ENCODE measurements around the gene WDR33.
"Not testable (repeated sequence)": the region's sequence is repeated elsewhere in the genome, so short reads cannot be mapped to it uniquely, and the experiment has no call there.

Gene WDR33

DNA sequence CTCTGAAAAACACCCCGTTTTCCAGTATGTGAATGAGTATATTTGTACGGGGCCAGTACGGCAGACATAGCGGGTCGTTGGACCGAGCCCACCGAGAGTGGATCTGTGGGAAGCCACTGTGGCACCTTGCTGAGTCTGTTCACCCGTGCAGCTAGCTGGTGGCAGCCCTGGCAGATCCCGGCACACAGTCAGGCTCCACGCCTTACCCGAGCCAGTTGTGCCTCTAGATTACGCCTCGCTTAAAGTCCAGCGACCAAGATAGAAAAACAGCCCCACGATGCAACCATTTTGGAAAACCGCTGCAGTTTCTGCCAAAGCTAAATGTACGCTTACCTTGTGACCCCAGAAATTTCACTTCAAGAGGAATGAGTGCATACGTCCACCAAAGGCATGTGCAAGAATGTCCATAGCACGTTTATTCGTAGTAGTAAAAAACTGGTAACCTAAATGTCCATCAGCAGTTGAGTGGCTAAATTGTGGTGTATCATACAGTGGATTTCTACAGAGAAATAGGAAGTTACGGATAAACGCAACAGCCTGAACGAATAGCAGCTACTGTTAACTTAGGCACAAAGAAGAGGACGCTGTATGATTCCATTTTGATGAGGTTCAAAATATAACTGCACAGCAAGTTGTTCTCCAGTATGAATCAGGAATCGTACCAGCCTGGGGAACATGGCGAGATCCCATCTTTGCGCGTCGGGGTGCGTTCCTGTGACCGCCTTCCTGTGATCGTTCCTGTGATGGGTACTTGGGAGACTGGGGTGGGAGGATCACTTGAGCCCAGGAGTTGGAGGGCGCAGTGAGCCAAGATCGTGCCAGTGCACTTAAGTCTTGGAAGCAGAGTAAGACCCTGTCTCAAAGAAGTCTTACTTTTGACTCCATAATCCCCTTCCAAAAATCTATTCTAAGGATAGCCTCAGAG is 688 bp upstream of the WDR33 start:
- no peak overlapping the region for H3K27ac ChIP-seq (ENCODE audit: low read depth, low read length)
- H3K4me3 ChIP-seq (ENCODE audit: low read depth, low read length) = peak overlapping the region; percentile 85
- no peaks in the 10 kb centered on the region for H3K36me3 ChIP-seq (ENCODE audit: insufficient read depth, low read length)
- H3K4me1 ChIP-seq (ENCODE audit: control insufficient read depth, insufficient read depth, low read length, unreplicated experiment) = no peaks in the 10 kb centered on the region
- peak overlapping the region; percentile 89 for H2AFZ ChIP-seq (ENCODE audit: low read length, unreplicated experiment)
- peaks cover 40% of the 10 kb centered on the region for H3K79me2 ChIP-seq (ENCODE audit: control insufficient read depth, insufficient read depth, low read length, unreplicated experiment)
- H3K27me3 ChIP-seq (ENCODE audit: insufficient read depth, low read length) = no peaks in the 10 kb centered on the region

- H3K79me2 ChIP-seq (ENCODE audit: control insufficient read depth, insufficient read depth, low read length, unreplicated experiment) = peaks cover 54% of the 10 kb centered on the region
- H2AFZ ChIP-seq (ENCODE audit: low read length, unreplicated experiment) = peak overlapping the region; percentile 89
- peaks cover 4% of the 10 kb centered on the region for H3K4me1 ChIP-seq (ENCODE audit: control insufficient read depth, insufficient read depth, low read length, unreplicated experiment)
- peak overlapping the region; percentile 85 for H3K4me3 ChIP-seq (ENCODE audit: low read depth, low read length)
- H3K36me3 ChIP-seq (ENCODE audit: insufficient read depth, low read length) = no peaks in the 10 kb centered on the region
- no peaks in the 10 kb centered on the region for H3K27me3 ChIP-seq (ENCODE audit: insufficient read depth, low read length)
- peak overlapping the region; percentile 78 for H3K27ac ChIP-seq (ENCODE audit: low read depth, low read length)
These were observed 784 bp downstream of the WDR33 start for GRCh38 chr2:127810156-127810618.

GRCh38 chr2:127807678-127808353 is 3.2 kb downstream of the WDR33 start:
- peaks cover 78% of the 10 kb centered on the region for H3K79me2 ChIP-seq (ENCODE audit: control insufficient read depth, insufficient read depth, low read length, unreplicated experiment)
- no peaks in the 10 kb centered on the region for H3K27me3 ChIP-seq (ENCODE audit: insufficient read depth, low read length)
- H3K36me3 ChIP-seq (ENCODE audit: insufficient read depth, low read length) = no peaks in the 10 kb centered on the region
- no peak overlapping the region for H2AFZ ChIP-seq (ENCODE audit: low read length, unreplicated experiment)
- H3K27ac ChIP-seq (ENCODE audit: low read depth, low read length) = no peak overlapping the region
- no peak overlapping the region for H3K4me3 ChIP-seq (ENCODE audit: low read depth, low read length)
- peaks cover 4% of the 10 kb centered on the region for H3K4me1 ChIP-seq (ENCODE audit: control insufficient read depth, insufficient read depth, low read length, unreplicated experiment)

DNA sequence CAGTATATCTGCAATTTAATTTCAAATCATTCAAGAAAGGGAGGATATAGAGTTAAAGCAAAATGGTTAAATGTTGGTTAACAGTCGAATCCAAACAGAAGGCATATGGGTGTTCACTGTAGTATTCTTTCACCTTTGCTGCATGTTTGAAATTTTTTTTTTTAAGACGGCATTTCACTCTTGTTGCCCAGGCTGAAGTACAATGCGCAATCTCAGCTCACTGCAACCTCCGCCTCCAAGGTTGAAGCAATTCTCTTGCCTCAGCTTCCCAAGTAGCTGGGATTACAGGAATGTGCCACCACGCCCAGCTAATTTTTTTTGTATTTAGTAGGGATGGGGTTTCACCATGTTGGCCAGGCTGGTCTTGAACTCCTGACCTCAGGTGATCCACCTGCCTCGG is 4.1 kb downstream of the WDR33 start:
- not testable (repeated sequence) for H2AFZ ChIP-seq (ENCODE audit: low read length, unreplicated experiment); H3K4me3 ChIP-seq (ENCODE audit: low read depth, low read length); H3K27ac ChIP-seq (ENCODE audit: low read depth, low read length); H3K4me1 ChIP-seq (ENCODE audit: control insufficient read depth, insufficient read depth, low read length, unreplicated experiment); H3K36me3 ChIP-seq (ENCODE audit: insufficient read depth, low read length); H3K27me3 ChIP-seq (ENCODE audit: insufficient read depth, low read length)
- peaks cover 87% of the 10 kb centered on the region for H3K79me2 ChIP-seq (ENCODE audit: control insufficient read depth, insufficient read depth, low read length, unreplicated experiment)

DNA sequence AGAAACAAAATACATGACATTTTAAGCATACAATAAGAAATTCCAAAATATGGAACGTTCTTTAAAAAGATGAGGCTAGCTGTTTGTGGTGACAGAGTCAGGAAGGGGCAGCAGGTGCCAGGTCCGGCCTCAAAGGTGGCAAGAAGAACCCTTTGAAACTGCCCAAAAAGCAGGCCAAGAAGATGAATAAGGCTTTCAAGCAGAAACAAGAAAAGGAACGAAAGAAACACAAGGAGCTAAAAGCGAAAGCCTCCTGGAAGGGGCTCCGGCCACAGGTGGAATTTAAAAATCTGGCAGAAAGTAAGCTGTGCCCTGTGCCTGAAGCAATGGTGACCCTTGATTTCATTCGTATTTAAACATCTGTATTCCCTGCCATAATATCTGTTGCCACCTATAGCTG is 5.5 kb downstream of the WDR33 start:
- Histone ChIP-seq H3K27ac (ENCODE audit: low read depth, low read length) (no peak overlapping the region), H2AFZ (ENCODE audit: low read length, unreplicated experiment) (no peak overlapping the region), H3K4me3 (ENCODE audit: low read depth, low read length) (no peak overlapping the region), H3K79me2 (ENCODE audit: control insufficient read depth, insufficient read depth, low read length, unreplicated experiment) (peaks cover 96% of the 10 kb centered on the region), H3K4me1 (ENCODE audit: control insufficient read depth, insufficient read depth, low read length, unreplicated experiment) (peaks cover 4% of the 10 kb centered on the region), H3K27me3 (ENCODE audit: insufficient read depth, low read length) (no peaks in the 10 kb centered on the region), H3K36me3 (ENCODE audit: insufficient read depth, low read length) (no peaks in the 10 kb centered on the region)

DNA sequence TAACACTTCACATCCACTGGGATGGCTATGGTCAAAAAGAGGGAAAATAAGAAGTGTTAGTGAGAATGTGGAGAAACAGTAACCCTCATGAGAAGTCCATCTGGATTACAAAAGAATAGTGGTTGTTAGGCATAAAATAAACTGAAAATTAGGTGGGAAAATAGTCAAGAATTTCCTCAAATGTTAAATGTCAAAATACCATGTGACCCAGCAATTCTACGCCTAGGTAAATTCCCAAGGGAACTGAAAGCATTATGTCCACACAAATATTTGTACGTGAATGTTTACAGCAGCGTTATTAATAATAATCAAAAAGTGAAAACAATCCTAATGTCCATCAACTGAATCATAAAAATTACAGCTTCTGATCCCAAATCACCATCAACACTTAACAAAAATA is 11.0 kb downstream of the WDR33 start:
- H2AFZ ChIP-seq (ENCODE audit: low read length, unreplicated experiment) = no peak overlapping the region
- no peaks in the 10 kb centered on the region for H3K27me3 ChIP-seq (ENCODE audit: insufficient read depth, low read length)
- peaks cover 5% of the 10 kb centered on the region for H3K4me1 ChIP-seq (ENCODE audit: control insufficient read depth, insufficient read depth, low read length, unreplicated experiment)
- H3K79me2 ChIP-seq (ENCODE audit: control insufficient read depth, insufficient read depth, low read length, unreplicated experiment) = peaks cover 96% of the 10 kb centered on the region
- no peak overlapping the region for H3K4me3 ChIP-seq (ENCODE audit: low read depth, low read length)
- H3K27ac ChIP-seq (ENCODE audit: low read depth, low read length) = no peak overlapping the region
- H3K36me3 ChIP-seq (ENCODE audit: insufficient read depth, low read length) = no peaks in the 10 kb centered on the region

GRCh38 chr2:127796389-127796788 is 14.6 kb downstream of the WDR33 start:
- H3K4me3 ChIP-seq (ENCODE audit: low read depth, low read length) = no peak overlapping the region

DNA sequence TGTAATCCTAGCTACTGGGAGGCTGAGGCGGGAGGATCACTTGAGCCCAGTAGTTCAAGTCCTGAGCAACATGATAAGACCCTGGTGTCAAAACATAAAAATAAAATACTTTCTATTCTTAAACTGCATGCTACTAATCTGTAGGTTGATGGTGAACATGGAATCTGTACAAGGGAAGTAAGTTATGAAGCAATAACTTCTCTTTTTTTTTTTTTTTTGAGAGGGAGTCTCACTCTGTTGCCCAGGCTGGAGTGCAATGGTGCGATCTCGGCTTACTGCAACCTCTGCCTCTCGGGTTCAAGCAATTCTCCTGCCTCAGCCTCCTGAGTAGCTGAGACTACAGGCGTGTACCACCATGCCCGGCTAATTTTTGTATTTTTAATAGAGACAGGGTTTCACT is 16.1 kb downstream of the WDR33 start:
- not testable (repeated sequence) for H3K27ac ChIP-seq (ENCODE audit: low read depth, low read length); H2AFZ ChIP-seq (ENCODE audit: low read length, unreplicated experiment); H3K36me3 ChIP-seq (ENCODE audit: insufficient read depth, low read length); H3K4me3 ChIP-seq (ENCODE audit: low read depth, low read length); H3K4me1 ChIP-seq (ENCODE audit: control insufficient read depth, insufficient read depth, low read length, unreplicated experiment); H3K27me3 ChIP-seq (ENCODE audit: insufficient read depth, low read length)
- H3K79me2 ChIP-seq (ENCODE audit: control insufficient read depth, insufficient read depth, low read length, unreplicated experiment) = peaks cover 88% of the 10 kb centered on the region

More at GRCh38 chr2:127796389-127796788, 14.6 kb downstream of the WDR33 start:
- no peak overlapping the region for H2AFZ ChIP-seq (ENCODE audit: low read length, unreplicated experiment)
- peaks cover 90% of the 10 kb centered on the region for H3K79me2 ChIP-seq (ENCODE audit: control insufficient read depth, insufficient read depth, low read length, unreplicated experiment)
- no peaks in the 10 kb centered on the region; the same call in 1 of the 2 replicates for H3K36me3 ChIP-seq (ENCODE audit: insufficient read depth, low read length)
- H3K4me1 ChIP-seq (ENCODE audit: control insufficient read depth, insufficient read depth, low read length, unreplicated experiment) = peaks cover 5% of the 10 kb centered on the region
- no peak overlapping the region for H3K27ac ChIP-seq (ENCODE audit: low read depth, low read length)
- no peaks in the 10 kb centered on the region for H3K27me3 ChIP-seq (ENCODE audit: insufficient read depth, low read length)

GRCh38 chr2:127792805-127793204 is 18.2 kb downstream of the WDR33 start:
- Histone ChIP-seq H3K27me3 (ENCODE audit: insufficient read depth, low read length) (no peaks in the 10 kb centered on the region), H2AFZ (ENCODE audit: low read length, unreplicated experiment) (no peak overlapping the region), H3K36me3 (ENCODE audit: insufficient read depth, low read length) (no peaks in the 10 kb centered on the region; the same call in 1 of the 2 replicates), H3K4me1 (ENCODE audit: control insufficient read depth, insufficient read depth, low read length, unreplicated experiment) (peaks cover 5% of the 10 kb centered on the region), H3K4me3 (ENCODE audit: low read depth, low read length) (no peak overlapping the region), H3K79me2 (ENCODE audit: control insufficient read depth, insufficient read depth, low read length, unreplicated experiment) (peaks cover 69% of the 10 kb centered on the region), H3K27ac (ENCODE audit: low read depth, low read length) (no peak overlapping the region)

GRCh38 chr2:127790694-127791529 is 20.1 kb downstream of the WDR33 start:
- H3K27me3 ChIP-seq (ENCODE audit: insufficient read depth, low read length) = no peaks in the 10 kb centered on the region

More at GRCh38 chr2:127790694-127791529, 20.1 kb downstream of the WDR33 start:
- Histone ChIP-seq H3K4me1 (ENCODE audit: control insufficient read depth, insufficient read depth, low read length, unreplicated experiment) (no peaks in the 10 kb centered on the region), H3K36me3 (ENCODE audit: insufficient read depth, low read length) (no peaks in the 10 kb centered on the region; the same call in 1 of the 2 replicates), H3K79me2 (ENCODE audit: control insufficient read depth, insufficient read depth, low read length, unreplicated experiment) (peaks cover 55% of the 10 kb centered on the region), H2AFZ (ENCODE audit: low read length, unreplicated experiment) (no peak overlapping the region), H3K4me3 (ENCODE audit: low read depth, low read length) (no peak overlapping the region), H3K27ac (ENCODE audit: low read depth, low read length) (no peak overlapping the region)

All from ACC112 (cell line).